ENCODE results near the gene CASP3.
A peak's percentile ranks its signal among the peaks of the same experiment; 100 is the strongest.

- TF ChIP-seq CTCF (IDR thresholded peaks at IDR 0.05) (peak in 11 of 12 donors; percentile 9 to 60 (median 24)), POLR2A (IDR thresholded peaks at IDR 0.05) (peak in 1 of 2 donors; percentile 92)
These were observed at the start of gene CASP3, which contains the start of gene PRIMPOL for GRCh38 chr4:184649026-184649970.
